Islet precursor cell (in vitro differentiated cells): Measurements from ENCODE around the gene TRAPPC8.

Experiments used
- DNase-seq: peaks from one replicate; pipeline ENCODE4 v3.0.0-alpha.2; 2018

The TRAPPC8 gene

DNA sequence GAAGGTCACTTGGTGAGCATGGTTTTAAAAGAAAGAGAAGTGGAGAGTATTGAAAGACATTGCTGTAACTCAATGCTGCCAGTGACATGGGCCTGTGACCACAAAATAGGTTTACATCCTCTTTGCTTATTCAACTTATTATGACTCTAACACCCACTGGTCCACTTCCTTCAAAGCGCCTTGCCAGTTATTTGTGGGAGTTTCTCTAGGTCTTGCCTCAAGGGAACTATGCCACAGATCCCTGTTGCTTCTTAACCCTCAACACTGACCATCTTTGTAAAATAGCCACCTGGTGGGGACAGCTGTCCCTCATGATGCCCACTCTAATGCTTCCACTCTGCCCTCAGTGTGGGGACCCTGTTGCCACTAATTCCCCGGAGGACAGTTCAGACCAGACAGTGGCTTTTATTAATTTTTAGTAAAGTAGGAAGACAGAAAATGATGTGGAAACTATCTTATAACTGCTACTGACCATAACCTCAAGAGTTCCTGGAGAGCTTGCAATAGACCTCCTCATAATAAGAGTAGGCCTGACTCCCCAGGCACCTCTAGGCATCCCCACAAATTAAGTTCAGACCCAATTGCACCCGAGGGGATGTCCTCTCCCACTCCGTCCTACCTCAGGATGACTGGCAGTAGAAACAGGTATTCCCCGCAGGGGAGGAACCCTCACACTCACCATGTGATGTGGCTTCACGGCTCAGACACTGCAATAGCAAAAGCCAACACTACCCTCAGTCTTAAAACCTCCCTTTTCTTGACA lies 150.9 kb downstream of the TRAPPC8 start:
- no peak for DNase-seq

DNA sequence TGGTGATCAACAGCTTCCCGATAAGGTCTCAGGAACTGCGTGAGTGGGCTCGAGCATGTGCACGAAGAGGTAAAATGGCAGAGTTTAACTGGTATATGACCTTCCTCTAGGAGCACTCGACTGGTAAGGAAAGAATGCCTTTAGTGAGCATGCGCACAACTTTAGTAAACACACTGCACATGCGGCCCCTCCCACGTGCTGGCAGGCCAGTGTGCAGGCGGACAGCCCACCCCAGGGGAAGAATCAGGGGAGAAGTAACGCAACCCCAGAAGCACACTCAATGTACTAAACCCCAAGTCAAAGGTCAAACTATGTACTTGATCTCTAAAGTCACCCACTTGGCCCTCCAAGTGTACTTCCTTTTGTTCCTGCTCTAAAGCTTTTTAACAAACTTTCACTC lies 153.5 kb downstream of the TRAPPC8 start:
- no peak for DNase-seq

DNA sequence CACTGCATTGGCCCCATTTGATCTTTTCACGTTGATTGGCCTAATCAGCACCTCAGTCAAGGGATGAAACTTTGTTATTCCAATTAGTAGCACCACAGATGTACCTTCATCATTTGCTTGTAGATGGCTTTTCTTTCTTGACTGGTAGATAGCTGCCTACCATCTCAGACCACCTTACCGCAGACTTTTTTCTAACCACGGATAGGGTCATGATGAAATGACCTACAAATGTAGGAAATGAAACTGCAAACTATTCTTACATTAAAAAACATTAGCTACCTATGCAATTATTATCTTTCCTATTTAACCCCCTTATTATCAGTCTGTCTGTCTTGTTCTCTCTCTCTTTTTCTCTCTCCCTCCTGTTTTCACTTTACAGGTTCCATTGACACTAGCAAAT lies 159.9 kb downstream of the TRAPPC8 start:
- no peak for DNase-seq
